HepG2 (cell line): ENCODE data around the gene MRPS11. TPM values are rescaled to one million over a fixed set of nuclear protein-coding genes. Genes with fewer than 3 reads are reported as not detected.

ENCODE experiments used
- BHLHE40 ChIP-seq: IDR thresholded peaks from 2 replicates; pipeline ENCODE4 v1.6.1; 2011; ENCODE audit warnings: low read length, improper control_type of control experiment
- CAMTA2 ChIP-seq: sonication (generic); formaldehyde crosslinking; IDR thresholded peaks from 2 replicates; pipeline ENCODE4 v1.4.0; 2020; ENCODE audit warnings: mild to moderate bottlenecking, missing genetic modification reagents, borderline replicate concordance
- DR1 ChIP-seq: sonication (generic); formaldehyde crosslinking; IDR thresholded peaks from 2 replicates; pipeline ENCODE4 v1.8.0; 2021; ENCODE audit warnings: mild to moderate bottlenecking, missing genetic modification reagents, inconsistent platforms
- PCBP1 ChIP-seq: fragments of 200-400 bp; formaldehyde crosslinking; IDR thresholded peaks from 2 replicates; pipeline ENCODE4 v1.6.1; 2017; ENCODE audit warnings: mild to moderate bottlenecking, low read depth, low read length, borderline replicate concordance
- XRCC5 ChIP-seq: fragments of 200-400 bp; formaldehyde crosslinking; optimal IDR thresholded peaks from 2 replicates; pipeline ENCODE3; 2017; ENCODE audit warnings: mild to moderate bottlenecking, low read length
- ZFP90 ChIP-seq: sonication (generic); formaldehyde crosslinking; IDR thresholded peaks from 2 replicates; pipeline ENCODE4 v1.8.0; 2022; ENCODE audit warnings: missing genetic modification reagents, mild to moderate bottlenecking, inconsistent platforms, borderline replicate concordance
- ZNF747 ChIP-seq: sonication (generic); formaldehyde crosslinking; IDR thresholded peaks from 2 replicates; pipeline ENCODE4 v1.8.1; 2023; ENCODE audit warnings: missing genetic modification reagents, mild to moderate bottlenecking, borderline replicate concordance
- polyA plus RNA-seq, 8 experiments: library from polyadenylated mRNA; depleted of rRNA in 3 of 8; stranded (reverse) in 7 of 8; unstranded in 1 of 8; fragments of >200 nt; fragmentation: Illumina TruSeq in 4 of 8; extraction: Trizol in 4 of 8; gene quantifications; 2 replicates each; pipeline versions ENCODE4 v1.2.1 to v1.2.3, GENCODE V29; 2011 to 2016; ENCODE audit warnings: low read depth in 4 of 8, missing spikeins in 1 of 8, mixed read lengths in 1 of 8; ENCODE audit not compliant: insufficient read depth in 1 of 8
- total RNA-seq, 5 experiments: library from RNA; depleted of rRNA; stranded (reverse); fragments of >200 nt; fragmentation: Illumina TruSeq; extraction: Trizol; gene quantifications; 2 replicates each; pipeline ENCODE4 v1.2.3, GENCODE V29; 2016; ENCODE audit warnings: low read depth in 1 of 5
- TF ChIP-seq, protein P1 (sequence below): IDR thresholded peaks from 2 replicates; pipeline ENCODE4 v1.4.0; 2020; ENCODE audit warnings: mild to moderate bottlenecking, missing genetic modification reagents
- TF ChIP-seq, protein P2 (sequence below): sonication (generic); formaldehyde crosslinking; IDR thresholded peaks from 2 replicates; pipeline ENCODE4 v1.4.0; 2020; ENCODE audit warnings: missing genetic modification reagents

MRPS11 gene
- total and polyA plus RNA-seq, 2 of the 13 experiments (the other 11 are each of a cell fraction or from before 2014, with no cell fraction given): 50.1 to 72.7 TPM

DNA sequence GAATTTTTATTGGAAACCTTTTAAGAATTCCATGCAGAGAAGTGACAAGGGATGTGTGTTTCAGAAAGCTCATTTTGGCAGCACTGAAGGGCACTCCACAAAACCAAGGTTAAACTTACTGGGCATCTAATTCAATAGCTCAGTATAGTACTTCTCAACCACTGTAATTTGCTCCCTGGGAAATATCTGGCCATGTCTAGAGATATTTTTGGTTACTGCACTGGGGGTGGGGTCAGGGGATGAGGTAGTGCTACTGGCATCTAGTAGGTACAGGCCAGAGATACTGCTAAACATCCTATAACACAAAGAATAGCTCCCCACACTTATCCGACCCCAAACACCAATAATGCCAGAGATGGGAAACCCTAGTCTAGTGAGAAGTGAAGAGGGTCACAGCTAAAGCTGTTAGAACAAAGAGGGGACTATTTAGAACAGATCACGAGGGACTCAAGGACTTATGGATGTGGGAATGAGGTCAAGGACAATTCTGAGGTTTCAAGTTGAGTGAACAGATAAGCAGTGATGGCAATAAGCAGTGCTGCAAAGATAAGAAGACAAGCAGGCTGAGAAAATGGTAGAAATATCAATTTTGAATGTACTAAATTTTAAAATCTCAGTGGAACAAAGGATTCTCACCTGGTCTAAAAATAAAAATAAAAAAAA is 3.5 kb upstream of the MRPS11 start (continued):
- TF ChIP-seq, protein P1, sequence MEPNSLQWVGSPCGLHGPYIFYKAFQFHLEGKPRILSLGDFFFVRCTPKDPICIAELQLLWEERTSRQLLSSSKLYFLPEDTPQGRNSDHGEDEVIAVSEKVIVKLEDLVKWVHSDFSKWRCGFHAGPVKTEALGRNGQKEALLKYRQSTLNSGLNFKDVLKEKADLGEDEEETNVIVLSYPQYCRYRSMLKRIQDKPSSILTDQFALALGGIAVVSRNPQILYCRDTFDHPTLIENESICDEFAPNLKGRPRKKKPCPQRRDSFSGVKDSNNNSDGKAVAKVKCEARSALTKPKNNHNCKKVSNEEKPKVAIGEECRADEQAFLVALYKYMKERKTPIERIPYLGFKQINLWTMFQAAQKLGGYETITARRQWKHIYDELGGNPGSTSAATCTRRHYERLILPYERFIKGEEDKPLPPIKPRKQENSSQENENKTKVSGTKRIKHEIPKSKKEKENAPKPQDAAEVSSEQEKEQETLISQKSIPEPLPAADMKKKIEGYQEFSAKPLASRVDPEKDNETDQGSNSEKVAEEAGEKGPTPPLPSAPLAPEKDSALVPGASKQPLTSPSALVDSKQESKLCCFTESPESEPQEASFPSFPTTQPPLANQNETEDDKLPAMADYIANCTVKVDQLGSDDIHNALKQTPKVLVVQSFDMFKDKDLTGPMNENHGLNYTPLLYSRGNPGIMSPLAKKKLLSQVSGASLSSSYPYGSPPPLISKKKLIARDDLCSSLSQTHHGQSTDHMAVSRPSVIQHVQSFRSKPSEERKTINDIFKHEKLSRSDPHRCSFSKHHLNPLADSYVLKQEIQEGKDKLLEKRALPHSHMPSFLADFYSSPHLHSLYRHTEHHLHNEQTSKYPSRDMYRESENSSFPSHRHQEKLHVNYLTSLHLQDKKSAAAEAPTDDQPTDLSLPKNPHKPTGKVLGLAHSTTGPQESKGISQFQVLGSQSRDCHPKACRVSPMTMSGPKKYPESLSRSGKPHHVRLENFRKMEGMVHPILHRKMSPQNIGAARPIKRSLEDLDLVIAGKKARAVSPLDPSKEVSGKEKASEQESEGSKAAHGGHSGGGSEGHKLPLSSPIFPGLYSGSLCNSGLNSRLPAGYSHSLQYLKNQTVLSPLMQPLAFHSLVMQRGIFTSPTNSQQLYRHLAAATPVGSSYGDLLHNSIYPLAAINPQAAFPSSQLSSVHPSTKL (CRISPR knock-in tag): peak; percentile 71
- TF ChIP-seq ZFP90 (CRISPR knock-in tag): no peak
- no peak for TF ChIP-seq BHLHE40
- TF ChIP-seq, protein P2, sequence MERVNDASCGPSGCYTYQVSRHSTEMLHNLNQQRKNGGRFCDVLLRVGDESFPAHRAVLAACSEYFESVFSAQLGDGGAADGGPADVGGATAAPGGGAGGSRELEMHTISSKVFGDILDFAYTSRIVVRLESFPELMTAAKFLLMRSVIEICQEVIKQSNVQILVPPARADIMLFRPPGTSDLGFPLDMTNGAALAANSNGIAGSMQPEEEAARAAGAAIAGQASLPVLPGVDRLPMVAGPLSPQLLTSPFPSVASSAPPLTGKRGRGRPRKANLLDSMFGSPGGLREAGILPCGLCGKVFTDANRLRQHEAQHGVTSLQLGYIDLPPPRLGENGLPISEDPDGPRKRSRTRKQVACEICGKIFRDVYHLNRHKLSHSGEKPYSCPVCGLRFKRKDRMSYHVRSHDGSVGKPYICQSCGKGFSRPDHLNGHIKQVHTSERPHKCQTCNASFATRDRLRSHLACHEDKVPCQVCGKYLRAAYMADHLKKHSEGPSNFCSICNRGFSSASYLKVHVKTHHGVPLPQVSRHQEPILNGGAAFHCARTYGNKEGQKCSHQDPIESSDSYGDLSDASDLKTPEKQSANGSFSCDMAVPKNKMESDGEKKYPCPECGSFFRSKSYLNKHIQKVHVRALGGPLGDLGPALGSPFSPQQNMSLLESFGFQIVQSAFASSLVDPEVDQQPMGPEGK (CRISPR knock-in tag): no peak
- no peak for TF ChIP-seq ZNF747 (CRISPR knock-in tag)
- TF ChIP-seq DR1 (CRISPR knock-in tag): no peak
- TF ChIP-seq CAMTA2 (CRISPR knock-in tag): no peak
- no peak for TF ChIP-seq XRCC5
- TF ChIP-seq PCBP1: no peak
- TF ChIP-seq, all 625 proteins: peak for 19
